ENCODE results near the gene RB1.

The RB1 gene

DNA sequence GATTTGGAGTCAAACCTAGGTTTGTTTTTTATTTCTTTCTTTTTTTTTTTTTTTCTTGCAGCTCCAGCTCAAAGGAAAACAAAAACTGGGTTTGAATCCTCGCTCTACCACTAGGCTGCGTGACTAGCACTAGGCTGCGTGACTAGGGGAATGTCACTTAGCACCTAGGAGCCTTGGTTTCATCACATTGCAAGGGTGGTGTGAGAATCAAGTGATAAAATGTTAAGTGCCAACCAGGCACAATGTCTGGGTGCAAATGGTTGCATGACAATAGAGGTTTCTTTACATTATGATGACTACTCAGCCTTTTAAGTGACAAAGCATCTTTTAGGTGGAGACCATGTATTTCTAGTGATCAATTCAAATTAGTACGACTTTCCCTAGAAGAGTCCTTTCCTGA is 201.5 kb downstream of the RB1 start:
- no peak for DNase-seq (ENCODE audit: low read depth)
- H3K4me3 ChIP-seq (ENCODE audit: low read depth, low read length), result no peak overlapping the region
- TF ChIP-seq, protein P1, sequence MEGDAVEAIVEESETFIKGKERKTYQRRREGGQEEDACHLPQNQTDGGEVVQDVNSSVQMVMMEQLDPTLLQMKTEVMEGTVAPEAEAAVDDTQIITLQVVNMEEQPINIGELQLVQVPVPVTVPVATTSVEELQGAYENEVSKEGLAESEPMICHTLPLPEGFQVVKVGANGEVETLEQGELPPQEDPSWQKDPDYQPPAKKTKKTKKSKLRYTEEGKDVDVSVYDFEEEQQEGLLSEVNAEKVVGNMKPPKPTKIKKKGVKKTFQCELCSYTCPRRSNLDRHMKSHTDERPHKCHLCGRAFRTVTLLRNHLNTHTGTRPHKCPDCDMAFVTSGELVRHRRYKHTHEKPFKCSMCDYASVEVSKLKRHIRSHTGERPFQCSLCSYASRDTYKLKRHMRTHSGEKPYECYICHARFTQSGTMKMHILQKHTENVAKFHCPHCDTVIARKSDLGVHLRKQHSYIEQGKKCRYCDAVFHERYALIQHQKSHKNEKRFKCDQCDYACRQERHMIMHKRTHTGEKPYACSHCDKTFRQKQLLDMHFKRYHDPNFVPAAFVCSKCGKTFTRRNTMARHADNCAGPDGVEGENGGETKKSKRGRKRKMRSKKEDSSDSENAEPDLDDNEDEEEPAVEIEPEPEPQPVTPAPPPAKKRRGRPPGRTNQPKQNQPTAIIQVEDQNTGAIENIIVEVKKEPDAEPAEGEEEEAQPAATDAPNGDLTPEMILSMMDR (conservative IDR thresholded peaks at IDR 0.05; ENCODE audit: low read depth, low read length), result no peak

DNA sequence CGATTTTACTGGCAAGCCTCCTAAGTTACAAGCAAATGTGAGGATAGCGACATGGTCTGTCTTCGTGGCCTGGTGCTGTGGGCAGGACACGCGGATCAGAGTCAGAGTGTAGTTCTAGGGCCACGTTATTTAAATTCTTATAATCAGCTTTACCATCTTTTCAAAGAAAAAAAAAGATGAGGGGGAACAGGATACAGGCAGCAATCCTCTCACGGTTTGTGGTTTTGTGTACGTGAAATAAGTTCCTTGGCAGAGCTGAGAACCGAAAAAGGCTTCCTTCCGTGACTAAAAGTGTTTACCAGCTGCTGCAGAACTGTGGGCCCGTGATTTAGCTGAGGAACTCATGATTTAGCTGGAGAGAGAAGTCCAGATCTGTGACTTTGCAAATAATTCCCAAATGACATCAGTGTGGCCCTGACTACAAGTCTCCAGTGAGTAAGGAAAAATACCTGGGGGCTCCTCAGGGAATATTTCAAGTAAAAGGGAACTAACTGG is 202.1 kb downstream of the RB1 start:
- TF ChIP-seq, protein P1 (conservative IDR thresholded peaks at IDR 0.05; ENCODE audit: low read depth, low read length), result no peak
- DNase-seq (ENCODE audit: low read depth), result no peak
- H3K4me3 ChIP-seq (ENCODE audit: low read depth, low read length), result no peak overlapping the region

DNA sequence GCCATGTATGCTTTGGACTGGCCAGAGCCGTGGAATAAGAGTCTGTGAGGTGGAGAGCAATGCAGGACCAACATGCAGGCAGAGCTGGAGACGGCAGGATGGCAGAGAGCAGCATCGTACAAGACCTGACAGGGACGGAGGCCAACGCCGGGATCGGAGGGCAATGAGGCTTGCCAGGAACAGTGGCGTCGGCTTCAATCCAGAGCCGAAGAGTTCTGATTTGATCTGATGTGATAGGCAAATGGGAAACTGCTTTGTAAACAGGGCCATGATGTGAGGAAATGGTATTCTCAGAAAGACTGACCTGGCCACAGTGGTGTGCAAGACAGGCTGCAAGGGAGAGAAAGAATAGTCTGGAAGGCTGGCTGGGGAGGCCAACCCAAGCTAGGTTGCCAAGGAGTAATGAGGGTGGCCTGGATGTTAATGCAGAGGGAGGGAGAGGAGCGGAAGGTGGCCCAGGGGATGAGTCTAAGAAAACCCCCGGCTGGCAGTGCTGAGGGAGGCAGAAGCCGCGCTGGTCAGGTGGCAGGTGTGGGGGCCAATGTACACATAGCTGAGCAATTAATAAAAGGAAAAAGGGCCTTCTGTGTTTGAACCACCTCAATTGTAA is 202.6 kb downstream of the RB1 start:
- no peak overlapping the region for H3K4me3 ChIP-seq (ENCODE audit: low read depth, low read length)
- no peak for DNase-seq (ENCODE audit: low read depth)
- TF ChIP-seq, protein P1 (conservative IDR thresholded peaks at IDR 0.05; ENCODE audit: low read depth, low read length), result no peak

DNA sequence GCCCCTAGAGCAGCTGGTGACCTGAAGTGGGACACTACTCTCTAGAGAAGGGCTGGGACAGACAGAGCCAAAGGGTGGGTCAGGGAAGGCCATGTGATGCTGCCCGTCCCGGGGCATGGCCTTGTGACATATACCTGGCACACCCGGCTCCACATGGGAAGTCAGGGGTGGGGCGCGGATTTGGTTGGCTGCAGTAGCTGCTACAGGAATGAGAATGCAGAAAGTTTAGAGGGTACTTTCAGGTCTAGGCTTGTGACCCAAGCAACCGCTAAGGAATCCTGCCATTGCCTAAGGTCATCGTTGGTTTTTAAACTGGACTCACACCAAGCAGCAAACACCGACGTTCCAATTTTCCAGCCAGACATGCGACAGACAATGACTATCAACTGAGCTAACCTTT is 203.5 kb downstream of the RB1 start:
- no peak overlapping the region for H3K4me3 ChIP-seq (ENCODE audit: low read depth, low read length)
- TF ChIP-seq, protein P1 (conservative IDR thresholded peaks at IDR 0.05; ENCODE audit: low read depth, low read length), result no peak

DNA sequence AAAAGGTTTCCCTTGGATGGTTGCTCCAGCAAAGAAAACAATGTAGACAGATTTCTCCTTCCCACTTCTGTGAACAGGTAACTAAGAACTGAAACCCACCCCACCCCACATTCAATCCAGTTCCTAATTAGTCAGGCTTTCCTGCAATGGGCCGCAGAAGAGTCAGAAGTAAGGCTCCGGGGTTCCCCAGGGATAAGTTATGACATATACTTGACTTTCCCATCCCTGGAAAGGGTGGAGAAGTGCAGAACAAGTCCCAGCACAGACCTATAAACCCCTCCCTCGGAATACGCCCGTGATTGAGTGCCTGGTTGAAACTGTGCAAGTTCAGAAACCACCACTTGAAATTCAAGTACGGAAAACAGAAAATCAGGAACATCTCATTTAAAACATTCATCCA is 204.5 kb downstream of the RB1 start:
- TF ChIP-seq, protein P1 (conservative IDR thresholded peaks at IDR 0.05; ENCODE audit: low read depth, low read length), result no peak
- no peak overlapping the region for H3K4me3 ChIP-seq (ENCODE audit: low read depth, low read length)
- no peak for DNase-seq (ENCODE audit: low read depth)

More for the DNA sequence above, 203.5 kb downstream of the RB1 start:
- no peak for DNase-seq (ENCODE audit: low read depth)

DNA sequence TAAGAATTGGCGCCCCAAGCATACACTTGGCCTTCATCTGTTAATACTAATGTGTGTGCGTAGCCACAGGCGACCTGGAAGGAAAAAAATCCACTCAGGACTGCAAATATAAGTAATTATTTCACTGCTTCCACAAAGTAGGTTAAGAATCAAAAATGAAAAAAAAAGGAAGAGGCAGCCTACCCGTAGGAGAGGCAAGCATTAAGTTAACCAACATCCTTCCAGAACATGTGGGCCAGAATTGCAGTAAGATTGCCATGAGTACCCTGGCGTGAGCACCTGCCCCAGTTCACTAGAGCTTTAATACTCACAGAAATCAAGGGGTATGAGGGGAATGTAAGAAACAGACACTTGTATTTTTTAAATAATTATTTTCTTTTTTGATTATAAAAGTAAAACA is 207.1 kb downstream of the RB1 start:
- H3K4me3 ChIP-seq (ENCODE audit: low read depth, low read length), result no peak overlapping the region
- DNase-seq (ENCODE audit: low read depth), result no peak
- TF ChIP-seq, protein P1 (conservative IDR thresholded peaks at IDR 0.05; ENCODE audit: low read depth, low read length), result no peak

DNA sequence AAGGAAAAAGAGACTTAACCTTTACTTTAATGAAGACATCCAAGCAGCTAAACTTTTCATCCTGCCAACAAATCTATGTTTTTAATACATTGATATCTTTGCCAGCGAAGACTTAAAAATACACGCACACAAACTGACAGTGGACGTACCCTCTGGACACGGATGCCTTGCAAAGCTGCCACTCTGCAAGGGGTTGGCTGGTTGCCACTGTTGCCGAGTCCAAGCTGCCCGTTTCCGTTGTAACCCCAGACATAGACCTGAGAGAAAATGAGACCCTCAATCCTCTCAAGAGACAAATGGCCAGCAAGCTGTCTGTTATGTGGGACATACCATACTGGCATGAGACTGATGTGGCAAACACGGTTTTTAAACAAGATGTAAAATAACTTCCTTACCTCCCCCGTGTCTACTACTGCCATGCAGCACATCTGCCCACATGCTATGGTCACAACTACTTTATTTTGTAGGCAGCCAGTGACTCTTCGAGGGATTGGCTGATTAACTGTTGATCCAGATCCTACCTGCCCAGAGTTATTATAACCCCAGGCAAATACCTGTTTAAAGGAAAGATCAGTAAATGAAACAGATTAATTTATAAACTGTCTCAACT is 208.2 kb downstream of the RB1 start:
- no peak for DNase-seq (ENCODE audit: low read depth)
- TF ChIP-seq, protein P1 (conservative IDR thresholded peaks at IDR 0.05; ENCODE audit: low read depth, low read length), result no peak
- H3K4me3 ChIP-seq (ENCODE audit: low read depth, low read length), result no peak overlapping the region

Data from choroid plexus epithelial cell (primary cell).